GM08714 (cell line): ENCODE results near the gene ZNHIT3.
"Not testable (repeated sequence)": the region's sequence is repeated elsewhere in the genome, so short reads cannot be mapped to it uniquely, and the experiment has no call there.

Source experiments
- H3K4me3 ChIP-seq: fragments of 200-500 bp; sonication (Bioruptor generic); 2 replicates; pipeline ENCODE4 v1.5.1; 2014; ENCODE audit warnings: mild to moderate bottlenecking, low read length, inconsistent platforms
- ZNF274 ChIP-seq: IDR thresholded peaks from 2 replicates; pipeline ENCODE4 v1.6.1; 2012; ENCODE audit warnings: mild to moderate bottlenecking, low read depth, low read length

Gene ZNHIT3

DNA sequence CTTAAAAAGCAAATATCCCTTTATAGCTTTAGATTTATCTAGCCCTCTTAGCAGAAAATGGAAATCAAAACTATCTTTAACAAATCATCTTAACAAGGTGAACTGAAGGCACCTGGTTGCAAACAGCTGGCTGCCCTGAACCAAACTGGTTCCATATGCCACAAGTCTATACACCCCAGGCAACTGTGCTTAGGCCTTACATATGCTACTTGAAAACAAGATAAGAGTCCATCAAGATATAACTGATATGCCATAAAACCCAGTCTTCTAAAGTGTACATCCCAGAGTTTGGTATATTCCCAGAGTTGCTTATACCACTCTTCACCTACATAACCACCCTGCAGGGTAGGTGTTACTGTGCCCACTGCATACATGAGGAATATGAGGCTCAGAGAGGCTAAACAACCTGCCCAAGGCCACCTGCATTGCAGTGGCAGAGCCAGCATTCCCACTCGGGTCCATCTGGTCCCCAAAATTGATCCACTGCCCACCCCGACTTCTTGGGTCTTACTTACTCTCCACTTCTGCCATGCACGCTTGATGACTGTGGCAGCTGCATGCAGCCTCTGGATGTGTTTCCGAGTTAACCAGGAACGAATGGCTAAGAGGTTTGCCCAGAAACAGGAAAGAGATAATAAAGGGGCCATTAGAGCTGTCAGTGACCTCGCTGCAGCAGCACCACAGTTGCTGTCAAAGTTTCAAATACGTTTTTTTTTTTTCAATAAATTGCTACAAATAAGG, 12.2 kb downstream of the ZNHIT3 start:
- TF ChIP-seq ZNF274, result no peak
- no peak overlapping the region for H3K4me3 ChIP-seq

DNA sequence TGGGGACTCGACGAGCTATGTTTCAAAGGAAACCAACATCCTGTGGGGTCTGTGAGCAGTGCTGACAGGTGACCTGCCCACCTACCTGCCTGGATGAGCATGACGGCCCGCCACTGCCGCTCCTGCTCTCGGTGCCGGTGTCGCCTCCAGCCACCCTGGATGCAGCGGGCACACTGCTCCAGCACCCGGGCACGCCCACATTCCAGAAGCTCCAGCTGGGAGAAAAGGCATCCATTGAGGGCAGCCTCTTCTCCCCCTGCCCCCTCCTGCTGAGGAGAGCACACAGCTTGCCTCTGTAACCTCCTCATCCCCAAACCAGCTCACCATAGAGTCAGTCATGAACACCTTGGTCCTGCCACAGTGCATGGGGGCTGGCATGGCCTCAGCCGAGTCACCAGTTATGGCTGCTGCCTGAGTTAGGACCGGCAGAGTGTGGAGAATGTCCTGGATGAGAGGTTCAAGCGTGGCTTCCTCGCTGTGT, 14.3 kb downstream of the ZNHIT3 start:
- TF ChIP-seq ZNF274, result no peak
- H3K4me3 ChIP-seq, result no peak overlapping the region

GRCh38 chr17:36501351-36501750, 14.9 kb downstream of the ZNHIT3 start:
- no peak overlapping the region for H3K4me3 ChIP-seq
- TF ChIP-seq ZNF274, result no peak

DNA sequence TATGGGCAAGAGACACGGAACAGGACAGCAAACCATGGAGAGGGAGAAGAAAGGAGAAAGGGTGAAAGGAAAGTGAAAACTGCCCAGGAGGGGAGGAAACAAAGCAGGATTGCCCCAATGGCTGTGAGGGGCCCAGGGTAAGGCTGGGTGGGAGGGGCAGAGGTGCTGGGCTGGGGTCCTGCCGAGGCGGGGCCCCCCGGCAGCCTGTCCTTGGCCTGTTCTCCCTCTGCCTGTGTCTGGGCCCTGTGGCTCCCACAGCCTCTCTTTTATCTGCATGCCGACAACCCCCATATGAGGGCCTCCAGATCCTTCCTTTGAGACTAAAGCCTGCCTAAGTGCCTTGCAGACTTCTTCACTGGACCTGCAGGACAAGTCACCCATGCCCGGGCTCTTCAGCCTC, 15.5 kb downstream of the ZNHIT3 start:
- no peak for TF ChIP-seq ZNF274
- no peak overlapping the region for H3K4me3 ChIP-seq

GRCh38 chr17:36503456-36504155, 17.1 kb downstream of the ZNHIT3 start:
- no peak overlapping the region for H3K4me3 ChIP-seq
- no peak for TF ChIP-seq ZNF274

DNA sequence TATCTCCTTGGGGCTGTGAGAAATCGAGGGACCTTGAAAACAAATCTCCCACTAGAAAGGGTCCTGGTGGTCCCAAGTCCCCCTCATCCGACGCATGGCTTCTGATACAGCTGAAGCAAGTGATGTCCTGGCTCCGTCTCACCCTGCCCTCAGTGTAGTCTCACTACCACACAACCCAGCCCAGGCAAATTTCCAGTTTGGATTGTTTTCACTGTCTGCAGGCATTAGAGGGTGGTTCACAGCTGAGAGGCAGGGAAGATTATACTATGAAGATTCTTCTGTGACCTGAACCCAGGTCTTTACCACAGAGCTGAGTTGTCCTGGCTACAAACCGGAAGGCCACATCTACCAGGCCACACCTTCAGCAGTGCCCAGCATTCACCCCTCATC, 17.7 kb downstream of the ZNHIT3 start:
- H3K4me3 ChIP-seq, result no peak overlapping the region
- no peak for TF ChIP-seq ZNF274

GRCh38 chr17:36505171-36505570, 18.7 kb downstream of the ZNHIT3 start:
- no peak for TF ChIP-seq ZNF274
- no peak overlapping the region for H3K4me3 ChIP-seq

DNA sequence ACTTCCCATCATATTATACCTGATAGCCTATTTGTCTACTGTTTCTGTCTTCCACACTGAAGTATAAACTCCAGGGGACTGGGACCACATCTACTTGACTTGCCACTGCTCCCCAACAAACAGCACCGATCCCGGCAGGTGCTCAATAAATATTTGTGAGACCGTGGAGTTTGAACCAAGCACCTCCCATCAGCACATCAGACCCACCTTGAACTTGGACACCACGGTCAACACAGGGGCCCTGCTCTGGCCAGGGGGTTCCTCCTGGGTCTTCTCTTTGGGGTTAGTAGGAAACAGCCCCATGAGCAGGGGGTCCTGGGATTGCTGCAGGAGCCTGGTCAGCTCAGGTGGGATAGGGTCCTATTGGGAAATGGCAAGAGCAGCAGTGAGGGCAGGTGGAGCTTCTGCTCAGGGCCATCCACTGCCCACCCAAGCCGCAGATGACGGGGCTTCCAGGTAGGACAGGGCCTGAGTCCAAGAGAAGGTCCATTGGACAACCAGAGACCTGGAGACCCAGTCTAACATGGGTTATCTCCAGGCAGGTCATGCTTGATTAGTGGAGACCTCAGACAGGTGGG, 19.9 kb downstream of the ZNHIT3 start:
- H3K4me3 ChIP-seq, result no peak overlapping the region
- no peak for TF ChIP-seq ZNF274

GRCh38 chr17:36506831-36507230, 20.4 kb downstream of the ZNHIT3 start:
- H3K4me3 ChIP-seq, result no peak overlapping the region
- TF ChIP-seq ZNF274, result no peak

DNA sequence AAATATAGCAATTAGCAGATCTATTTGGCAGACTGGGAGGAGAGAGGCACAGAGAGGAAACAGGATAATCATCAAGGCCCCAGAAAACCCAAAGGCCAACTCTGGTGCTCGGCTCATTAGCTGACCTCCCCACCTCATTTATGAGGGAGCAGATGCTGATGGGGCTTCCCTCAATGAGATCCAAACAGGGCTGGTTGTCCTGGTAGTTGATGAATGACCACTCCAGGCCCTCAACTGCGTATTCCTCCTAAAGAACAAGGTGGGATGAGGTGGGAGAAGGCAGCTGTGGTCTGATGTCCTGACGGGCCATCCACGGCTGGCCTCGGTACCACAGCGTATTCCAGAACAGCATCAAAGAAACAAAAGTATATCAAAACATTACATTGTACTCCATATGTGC, 20.8 kb downstream of the ZNHIT3 start:
- TF ChIP-seq ZNF274, result no peak
- H3K4me3 ChIP-seq, result no peak overlapping the region

GRCh38 chr17:36508439-36508838, 22.0 kb downstream of the ZNHIT3 start:
- H3K4me3 ChIP-seq, result not testable (repeated sequence)

- H3K4me3 ChIP-seq, result no peak overlapping the region
- no peak for TF ChIP-seq ZNF274
Observed at GRCh38 chr17:36509272-36509985, 22.9 kb downstream of the ZNHIT3 start.

GRCh38 chr17:36510636-36511035, 24.2 kb downstream of the ZNHIT3 start:
- H3K4me3 ChIP-seq, result no peak overlapping the region
- no peak for TF ChIP-seq ZNF274

GRCh38 chr17:36511216-36511615, 24.7 kb downstream of the ZNHIT3 start:
- no peak for TF ChIP-seq ZNF274
- no peak overlapping the region for H3K4me3 ChIP-seq

GRCh38 chr17:36512641-36513040, 26.2 kb downstream of the ZNHIT3 start:
- no peak overlapping the region for H3K4me3 ChIP-seq
- TF ChIP-seq ZNF274, result no peak

DNA sequence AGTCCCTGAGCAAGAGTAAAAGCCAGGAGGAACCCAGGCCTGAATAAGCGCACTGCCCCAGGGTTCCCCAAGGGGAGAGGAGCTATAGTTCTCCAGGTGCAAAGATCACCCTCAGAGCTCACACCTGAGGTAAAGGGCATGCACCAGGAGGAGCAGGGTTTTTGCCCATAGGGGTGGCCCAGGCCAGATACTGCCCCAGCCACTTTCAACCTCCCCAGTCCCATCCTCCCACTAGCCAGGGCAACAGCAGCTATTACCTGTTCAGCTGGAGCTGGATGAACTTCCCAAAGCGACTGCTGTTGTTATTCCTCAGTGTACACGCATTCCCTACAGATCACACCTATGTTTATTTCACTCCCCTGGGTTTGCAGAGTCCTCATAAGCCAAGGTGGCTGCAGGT, 28.4 kb downstream of the ZNHIT3 start:
- no peak overlapping the region for H3K4me3 ChIP-seq
- no peak for TF ChIP-seq ZNF274
